Activated CD8-positive, alpha-beta memory T cell treated with anti-CD3 and anti-CD28 coated beads, Interleukin-2, amount 50 U/mL, for 1 hour (primary cell): Measurements from ENCODE around the gene GGA2.

Experiments
- DNase-seq: peaks from one replicate; pipeline ENCODE4 v3.0.0-alpha.2; 2020; ENCODE audit errors: extremely low read depth

Gene GGA2

GRCh38 chr16:23416816-23417215, 93.5 kb downstream of the GGA2 start:
- DNase-seq, result no peak

GRCh38 chr16:23414731-23415130, 95.6 kb downstream of the GGA2 start:
- DNase-seq, result no peak
